ENCODE results near the gene CDC42. TPM values are rescaled to one million over a fixed set of nuclear protein-coding genes. Genes with fewer than 3 reads are reported as not detected.

The CDC42 gene
- total and polyA plus RNA-seq, 9 of the 15 experiments (the other 6 are each of a cell fraction or from before 2014, with no cell fraction given) = 186 to 398 (median 325) TPM

- H3K79me2 ChIP-seq (ENCODE audit: control insufficient read depth, insufficient read depth, low read length) = no peaks in the 10 kb centered on the region
Measured at GRCh38 chr1:22128392-22128791, 75.9 kb downstream of the CDC42 start.

GRCh38 chr1:22129501-22130117, 77.1 kb downstream of the CDC42 start:
- Histone ChIP-seq H3K4me3 (no peak overlapping the region), H3K9me1 (ENCODE audit: control insufficient read depth, insufficient read depth, low read length) (no peaks in the 10 kb centered on the region), H3K9me3 (replicated peaks; ENCODE audit: control insufficient read depth, insufficient read depth, low read depth, low read length) (no peaks in the 10 kb centered on the region), H2AFZ (ENCODE audit: low read depth, low read length) (no peak overlapping the region), H3K9ac (ENCODE audit: insufficient read depth in 1 of 2, low read depth in 2 of 2, low read length in 2 of 2) (no peak overlapping the region), H4K20me1 (replicated peaks; ENCODE audit: control insufficient read depth, insufficient read depth, low read length) (peaks cover 40% of the 10 kb centered on the region), H3K36me3 (ENCODE audit: control insufficient read depth, insufficient read depth, low read length) (no peaks in the 10 kb centered on the region), H3K27ac (ENCODE audit: extremely low read depth, low read depth, low read length) (no peak overlapping the region), H3K4me2 (ENCODE audit: insufficient read depth, low read length) (no peak overlapping the region), H3K27me3 (ENCODE audit: control insufficient read depth in 2 of 2, insufficient read depth in 2 of 2, low read length in 2 of 2) (peaks cover 4 to 45% of the 10 kb centered on the region in 2 experiments; a peak in 4 of 5 replicates), H3K4me1 (replicated peaks in 1 of 2; ENCODE audit: control insufficient read depth in 2 of 2, insufficient read depth in 2 of 2, low read length in 2 of 2) (peaks cover 0 to 27% of the 10 kb centered on the region in 2 experiments; a peak in 2 of 5 replicates), H3K79me2 (ENCODE audit: control insufficient read depth, insufficient read depth, low read length) (no peaks in the 10 kb centered on the region)
- ChIA-PET POLR2A (interaction anchor here (0.6 to 0.9 kb wide), 5 partner anchors 17 to 545 kb away, joined by 3 to 4 read pairs (median 3); no protein-coding TSS in a partner anchor), CTCF (ENCODE audit: low intra/inter-chr PET ratio) (interaction anchor here (1.1 kb wide), 1 partner anchor 287 kb away, joined by 5 read pairs; no protein-coding TSS in a partner anchor)
- intact Hi-C loops (cut with micrococcal nuclease) = loop anchor here (5.0 kb wide), 2 partner anchors 78 to 188 kb away; no protein-coding TSS in a partner anchor
- 36% methylated on average over 29 of the region's 29 CpGs for WGBS (ENCODE audit: insufficient coverage, low coverage, missing lambda C conversion rate)
- no peak for ATAC-seq
- BruUV-seq (replicated peaks) = no TSS peak
- TF ChIP-seq GTF2B (IDR thresholded peaks at IDR 0.05; ENCODE audit: extremely low read depth, insufficient read length) (no peak), SREBF2 (CRISPR knock-in tag; IDR thresholded peaks at IDR 0.05) (no peak), MEF2D (tag; conservative IDR thresholded peaks at IDR 0.05; ENCODE audit: low read depth) (no peak), IRF2 (CRISPR knock-in tag; IDR thresholded peaks at IDR 0.05) (no peak), ARNT (IDR thresholded peaks at IDR 0.05) (no peak), ZNF511 (CRISPR knock-in tag; IDR thresholded peaks at IDR 0.05) (no peak), RB1 (IDR thresholded peaks at IDR 0.05; ENCODE audit: low read depth) (no peak)
- no peak for DNase-seq (ENCODE audit: extremely low read depth in 1 of 4, low spot score in 3 of 4)
- no peak for FAIRE-seq
- in situ Hi-C loops (cut with MboI) = loop anchor here (5.0 kb wide), 2 partner anchors 288 to 518 kb away; no protein-coding TSS in a partner anchor

More at GRCh38 chr1:22128392-22128791, 75.9 kb downstream of the CDC42 start:
- Histone ChIP-seq H3K9me3 (replicated peaks; ENCODE audit: control insufficient read depth, insufficient read depth, low read depth, low read length) (no peaks in the 10 kb centered on the region), H3K36me3 (ENCODE audit: control insufficient read depth, insufficient read depth, low read length) (no peaks in the 10 kb centered on the region), H4K20me1 (replicated peaks; ENCODE audit: control insufficient read depth, insufficient read depth, low read length) (peaks cover 34% of the 10 kb centered on the region), H2AFZ (ENCODE audit: low read depth, low read length) (no peak overlapping the region), H3K9ac (ENCODE audit: insufficient read depth in 1 of 2, low read depth in 2 of 2, low read length in 2 of 2) (no peak overlapping the region), H3K4me3 (no peak overlapping the region), H3K9me1 (ENCODE audit: control insufficient read depth, insufficient read depth, low read length) (no peaks in the 10 kb centered on the region), H3K27ac (ENCODE audit: extremely low read depth, low read depth, low read length) (no peak overlapping the region), H3K4me2 (ENCODE audit: insufficient read depth, low read length) (no peak overlapping the region), H3K27me3 (ENCODE audit: control insufficient read depth in 2 of 2, insufficient read depth in 2 of 2, low read length in 2 of 2) (peaks cover 0 to 33% of the 10 kb centered on the region in 2 experiments; a peak in 3 of 5 replicates), H3K4me1 (replicated peaks in 1 of 2; ENCODE audit: control insufficient read depth in 2 of 2, insufficient read depth in 2 of 2, low read length in 2 of 2) (peaks cover 0 to 20% of the 10 kb centered on the region in 2 experiments; a peak in 2 of 5 replicates)
- intact Hi-C loops (cut with micrococcal nuclease) = no loop called here
- in situ Hi-C loops (cut with MboI) = no loop called here
- 31% methylated on average over 9 of the region's 12 CpGs for WGBS (ENCODE audit: insufficient coverage, low coverage, missing lambda C conversion rate)
- TF ChIP-seq NFIC (IDR thresholded peaks at IDR 0.05) = peak; percentile 79
- TF ChIP-seq ZNF436 (CRISPR knock-in tag; IDR thresholded peaks at IDR 0.05) = no peak
- CTCF ChIA-PET (ENCODE audit: low intra/inter-chr PET ratio) = no interaction called here
- BruUV-seq (replicated peaks) = no TSS peak
- FAIRE-seq = no peak
- POLR2A ChIA-PET = interaction anchor here (0.6 kb wide), 1 partner anchor 172 kb away, joined by 3 read pairs; no protein-coding TSS in a partner anchor
- no peak for DNase-seq (ENCODE audit: extremely low read depth in 1 of 4, low spot score in 3 of 4)
- no peak for ATAC-seq
